CD4-positive, alpha-beta T cell treated with Interleukin-4 for 4 hours (primary cell): ENCODE data around the gene MMP21.

Experiments
- DNase-seq: peaks from one replicate; pipeline ENCODE4 v3.0.0-alpha.2; 2020

Gene MMP21

GRCh38 chr10:125775491-125776106 is at the start of gene MMP21:
MMP21 (minus strand) TSS chr10:125775821; CDS start chr10:125775821, 0 bp downstream.
- no peak for DNase-seq

DNA sequence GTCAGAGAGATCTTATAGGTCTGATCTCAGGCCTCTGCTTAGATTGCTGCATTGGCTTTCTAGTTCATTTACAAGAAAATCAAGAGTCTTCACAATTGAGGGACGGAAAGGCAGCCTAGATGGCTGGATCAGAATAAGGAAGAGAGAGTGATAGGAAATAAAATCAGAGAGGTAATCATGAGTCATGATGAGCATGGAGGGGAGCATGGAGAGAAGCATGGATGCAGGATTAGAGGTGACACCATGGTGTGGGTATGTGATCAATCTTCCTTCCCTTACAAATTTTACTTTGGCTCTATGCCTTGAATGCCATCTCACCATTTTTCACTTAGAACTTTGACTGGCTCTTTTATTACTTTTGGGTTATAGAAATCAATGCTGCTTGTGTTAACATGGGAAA is 49.1 kb upstream of the MMP21 start:
- DNase-seq, result no peak

DNA sequence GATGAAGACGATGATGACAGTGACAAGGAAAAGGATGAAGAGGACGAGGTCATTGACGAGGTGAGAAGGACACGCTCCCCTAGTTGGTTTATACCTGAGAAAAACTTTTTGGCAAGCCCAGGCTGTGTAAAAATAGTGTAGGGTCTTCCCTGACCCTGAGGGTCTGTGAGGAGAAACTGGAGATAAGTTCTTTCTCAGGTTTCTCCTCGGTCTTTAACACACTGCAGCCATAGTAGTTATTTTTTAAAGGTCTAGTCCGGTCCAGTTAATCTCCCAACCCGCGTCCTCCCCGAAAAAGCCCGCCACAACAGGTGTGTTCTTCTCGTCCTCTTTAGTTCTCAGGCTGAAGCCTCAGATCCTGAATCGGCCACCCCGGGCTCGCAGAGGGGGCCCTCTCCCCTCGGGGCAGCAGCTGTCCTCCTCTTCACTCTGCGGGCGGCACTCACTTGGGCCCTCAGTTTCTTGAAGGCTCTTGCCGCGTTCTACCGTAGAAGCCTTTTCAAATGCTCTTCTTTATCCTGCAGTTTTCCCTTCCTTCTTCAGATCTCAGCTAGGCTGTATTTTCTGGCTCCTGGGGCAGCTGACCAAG is 48.1 kb upstream of the MMP21 start:
- DNase-seq, result no peak

DNA sequence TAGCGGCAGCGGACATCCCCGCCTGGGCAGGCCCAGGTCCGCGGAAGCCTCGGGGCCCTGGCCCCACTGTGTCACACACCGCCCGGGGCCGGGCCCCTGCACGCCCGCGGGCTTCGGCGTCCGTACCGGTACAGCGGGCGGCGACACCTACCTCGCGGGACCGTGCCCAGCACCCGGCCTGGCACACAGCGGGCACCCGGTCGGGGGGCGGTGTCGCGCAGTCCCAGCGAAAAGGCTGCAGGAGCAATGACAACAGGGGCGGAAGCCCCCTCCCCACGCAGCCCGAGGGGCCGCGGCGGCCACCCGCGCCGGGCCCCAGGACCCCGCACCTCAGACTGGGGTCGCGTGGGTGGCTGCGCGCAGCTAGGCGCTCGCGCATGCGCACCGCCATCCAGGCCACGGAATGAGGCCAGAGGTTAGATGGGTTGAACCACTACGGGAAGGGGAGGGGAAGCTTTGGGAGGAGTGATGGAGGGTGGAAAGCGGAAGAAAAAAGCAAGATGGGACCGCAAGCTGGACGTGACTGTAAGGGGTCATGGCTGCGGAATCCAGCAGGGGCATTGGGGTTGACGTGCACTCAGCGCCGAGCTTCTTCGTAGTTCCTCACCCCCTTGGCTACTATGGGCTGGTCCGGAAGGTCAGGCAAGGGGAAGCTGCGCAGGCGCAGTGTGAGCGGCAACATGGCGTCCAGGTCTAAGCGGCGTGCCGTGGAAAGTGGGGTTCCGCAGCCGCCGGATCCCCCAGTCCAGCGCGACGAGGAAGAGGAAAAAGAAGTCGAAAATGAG is 47.4 kb upstream of the MMP21 start, which contains the start of the genes BCCIP and UROS:
BCCIP (plus strand) TSS at position 669 of the 785 bp plus-strand sequence; CDS start at position 681, 12 bp downstream.
UROS (minus strand) TSS at position 381 of the 785 bp plus-strand sequence. CDS start 6,759 bp downstream, outside the sequence.
- peak; percentile 88 for DNase-seq

GRCh38 chr10:125820701-125821100 is 45.1 kb upstream of the MMP21 start:
- no peak for DNase-seq

DNA sequence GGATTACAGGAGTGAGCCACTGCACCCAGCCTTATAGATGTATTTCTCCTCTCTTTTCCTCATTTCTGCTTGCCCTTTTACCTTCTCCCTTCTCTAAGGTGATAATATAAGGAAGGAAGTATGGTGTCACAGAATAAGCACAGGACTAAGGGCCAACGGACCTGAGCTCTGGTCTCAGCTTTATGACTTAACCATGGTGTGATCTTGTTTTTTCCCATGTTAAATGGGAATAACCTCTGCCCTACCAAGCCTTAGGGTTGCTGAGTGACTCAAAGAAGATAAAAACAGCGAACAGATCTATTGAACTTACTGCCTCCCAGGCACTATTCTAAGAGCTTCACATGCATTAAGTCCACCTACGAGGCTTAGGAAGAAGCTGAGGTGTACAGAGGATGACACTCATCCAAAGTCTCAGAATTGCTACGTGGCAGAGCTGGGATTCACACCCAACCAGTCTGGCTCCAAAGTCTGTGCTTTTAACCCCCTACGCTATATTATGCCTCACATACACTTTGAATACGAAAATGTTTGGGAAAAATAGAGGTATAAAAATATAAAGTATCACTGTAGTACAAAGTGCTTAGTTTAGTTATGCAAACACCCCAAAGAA is 41.8 kb upstream of the MMP21 start:
- DNase-seq, result no peak

GRCh38 chr10:125816548-125816947 is 40.9 kb upstream of the MMP21 start:
- DNase-seq, result no peak

GRCh38 chr10:125815764-125816163 is 40.1 kb upstream of the MMP21 start:
- no peak for DNase-seq

DNA sequence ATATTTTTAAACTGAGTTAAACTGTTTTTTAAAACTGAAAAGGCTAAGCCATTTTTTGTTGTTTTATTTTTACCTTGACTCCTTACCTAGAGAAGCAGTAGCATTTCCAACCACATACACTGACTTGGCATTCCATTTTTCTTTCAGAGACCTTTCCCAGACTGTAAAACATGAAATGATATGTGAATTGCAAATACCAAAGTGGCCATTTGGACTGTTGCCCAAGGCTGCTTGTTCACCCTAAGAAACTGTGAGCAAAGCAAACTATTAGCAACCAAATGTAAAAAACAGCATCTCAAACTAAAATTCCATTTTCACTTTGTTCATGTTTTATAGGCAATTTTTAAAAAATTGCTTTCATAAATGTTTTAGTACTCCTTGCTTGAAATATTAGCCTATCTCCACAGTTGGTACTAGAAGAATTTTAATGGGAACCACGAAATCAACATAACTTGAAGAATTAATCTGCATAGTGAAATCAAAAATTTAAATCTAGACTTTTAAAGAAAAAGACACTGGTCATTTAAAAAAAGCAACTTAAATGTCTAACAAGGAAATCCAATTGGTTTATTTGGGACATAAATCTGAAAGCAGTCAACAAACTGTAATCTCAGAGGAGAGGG is 36.6 kb upstream of the MMP21 start:
- DNase-seq, result no peak

- DNase-seq, result no peak
These were observed 35.6 kb upstream of the MMP21 start for GRCh38 chr10:125811251-125811650.

GRCh38 chr10:125808047-125808446 is 32.4 kb upstream of the MMP21 start:
- no peak for DNase-seq

GRCh38 chr10:125802739-125803138 is 27.1 kb upstream of the MMP21 start:
- no peak for DNase-seq

GRCh38 chr10:125802131-125802530 is 26.5 kb upstream of the MMP21 start:
- no peak for DNase-seq

GRCh38 chr10:125801574-125801973 is 26.0 kb upstream of the MMP21 start:
- DNase-seq, result no peak

- DNase-seq, result no peak
These were observed 24.0 kb upstream of the MMP21 start for GRCh38 chr10:125799451-125800182.

- DNase-seq, result no peak
These were observed 22.5 kb upstream of the MMP21 start for GRCh38 chr10:125797994-125798662.

GRCh38 chr10:125797424-125797823 is 21.8 kb upstream of the MMP21 start:
- DNase-seq, result no peak

- no peak for DNase-seq
These were observed 20.1 kb upstream of the MMP21 start for GRCh38 chr10:125795637-125796190.

DNA sequence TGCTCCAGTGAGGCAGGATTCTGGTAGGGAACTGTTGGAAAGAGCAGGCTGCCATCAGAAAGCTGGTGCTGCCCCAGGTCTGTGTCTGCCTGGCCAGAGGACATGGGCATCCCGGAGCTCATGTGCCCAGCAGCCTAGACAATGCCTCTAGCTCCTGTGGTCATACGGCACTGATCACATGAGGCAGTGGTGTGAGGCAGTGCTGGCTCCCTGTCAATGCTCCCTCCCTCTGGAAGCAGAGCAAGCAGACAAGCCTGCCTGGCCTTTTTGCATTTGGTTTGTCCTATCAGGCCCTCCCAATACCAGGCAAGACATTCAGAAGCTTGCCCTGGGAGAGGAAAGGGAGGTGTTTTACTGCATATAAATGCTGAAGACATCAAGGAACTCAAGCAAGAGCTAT is 19.5 kb upstream of the MMP21 start:
- no peak for DNase-seq

- no peak for DNase-seq
These were observed 17.0 kb upstream of the MMP21 start for GRCh38 chr10:125792342-125793300.
